ENCODE measurements around the gene TRAF5. TPM values are rescaled to one million over a fixed set of nuclear protein-coding genes. Genes with fewer than 3 reads are reported as not detected.
A peak's percentile ranks its signal among the peaks of the same experiment; 100 is the strongest.
"Not testable (repeated sequence)": the region's sequence is repeated elsewhere in the genome, so short reads cannot be mapped to it uniquely, and the experiment has no call there.

TRAF5 gene
- total RNA-seq, 2 donors from 2014 or later: 27.8 to 46.7 TPM

GRCh38 chr1:211382714-211383480, 56.3 kb downstream of the TRAF5 start:
- H3K27me3 Mint-ChIP-seq: no peaks in the 10 kb centered on the region
- H3K4me1 Mint-ChIP-seq (ENCODE audit: low read depth in 2 of 2): peaks cover 46 to 53% of the 10 kb centered on the region in 2 donors
- peak overlapping the region; percentile 85 for H3K4me3 Mint-ChIP-seq
- ATAC-seq (peak; percentile 94 to 97), DNase-seq (ENCODE audit: low spot score) (peak; percentile 98)
- no peaks in the 10 kb centered on the region for H3K9me3 Mint-ChIP-seq
- H3K27ac Mint-ChIP-seq: peak overlapping the region; percentile 97
- peaks cover 6% of the 10 kb centered on the region for H3K36me3 Mint-ChIP-seq

- H3K4me1 Mint-ChIP-seq (ENCODE audit: low read depth in 2 of 2): peaks cover 36 to 40% of the 10 kb centered on the region in 2 donors
- DNase-seq (ENCODE audit: low spot score): no peak
- H3K27ac Mint-ChIP-seq: no peak overlapping the region
- H3K27me3 Mint-ChIP-seq: no peaks in the 10 kb centered on the region
- H3K4me3 Mint-ChIP-seq: no peak overlapping the region
- ATAC-seq: no peak
- no peaks in the 10 kb centered on the region for H3K9me3 Mint-ChIP-seq
- peaks cover 6% of the 10 kb centered on the region for H3K36me3 Mint-ChIP-seq
Measured at GRCh38 chr1:211384524-211384923, 57.9 kb downstream of the TRAF5 start.

- H3K4me3 Mint-ChIP-seq: no peak overlapping the region
- no peaks in the 10 kb centered on the region for H3K9me3 Mint-ChIP-seq
- peak overlapping the region in 1 of 2 donors; percentile 55 for H3K27ac Mint-ChIP-seq
- peaks cover 6% of the 10 kb centered on the region for H3K36me3 Mint-ChIP-seq
- no peaks in the 10 kb centered on the region for H3K27me3 Mint-ChIP-seq
- no peak for DNase-seq (ENCODE audit: low spot score)
- peaks cover 19 to 21% of the 10 kb centered on the region in 2 donors for H3K4me1 Mint-ChIP-seq (ENCODE audit: low read depth in 2 of 2)
- no peak for ATAC-seq
Measured at GRCh38 chr1:211386921-211387320, 60.3 kb downstream of the TRAF5 start.

GRCh38 chr1:211390829-211391228, 64.2 kb downstream of the TRAF5 start:
- not testable (repeated sequence) for H3K36me3 Mint-ChIP-seq; DNase-seq (ENCODE audit: low spot score); ATAC-seq; H3K4me3 Mint-ChIP-seq; H3K9me3 Mint-ChIP-seq; H3K27me3 Mint-ChIP-seq; H3K27ac Mint-ChIP-seq; H3K4me1 Mint-ChIP-seq (ENCODE audit: low read depth in 2 of 2)

- ATAC-seq: no peak
- H3K4me1 Mint-ChIP-seq (ENCODE audit: low read depth in 2 of 2): no peaks in the 10 kb centered on the region
- no peaks in the 10 kb centered on the region for H3K36me3 Mint-ChIP-seq
Measured at GRCh38 chr1:211393203-211393602, 66.6 kb downstream of the TRAF5 start.

GRCh38 chr1:211398266-211398930, 71.8 kb downstream of the TRAF5 start:
- H3K36me3 Mint-ChIP-seq: peaks cover 26% of the 10 kb centered on the region
- not testable (repeated sequence) for H3K4me3 Mint-ChIP-seq; H3K27ac Mint-ChIP-seq; ATAC-seq; H3K4me1 Mint-ChIP-seq (ENCODE audit: low read depth in 2 of 2); H3K27me3 Mint-ChIP-seq; DNase-seq (ENCODE audit: low spot score); H3K9me3 Mint-ChIP-seq

More at GRCh38 chr1:211393203-211393602, 66.6 kb downstream of the TRAF5 start:
- no peak overlapping the region for H3K4me3 Mint-ChIP-seq
- no peaks in the 10 kb centered on the region for H3K9me3 Mint-ChIP-seq
- no peak overlapping the region for H3K27ac Mint-ChIP-seq
- no peak for DNase-seq (ENCODE audit: low spot score)
- no peaks in the 10 kb centered on the region for H3K27me3 Mint-ChIP-seq

GRCh38 chr1:211399851-211400393, 73.3 kb downstream of the TRAF5 start:
- H3K9me3 Mint-ChIP-seq; H3K27me3 Mint-ChIP-seq; DNase-seq (ENCODE audit: low spot score); H3K4me3 Mint-ChIP-seq; H3K4me1 Mint-ChIP-seq (ENCODE audit: low read depth in 2 of 2); ATAC-seq; H3K27ac Mint-ChIP-seq: not testable (repeated sequence)
- H3K36me3 Mint-ChIP-seq: peaks cover 28% of the 10 kb centered on the region

- not testable (repeated sequence) for ATAC-seq; H3K27ac Mint-ChIP-seq; H3K27me3 Mint-ChIP-seq; DNase-seq (ENCODE audit: low spot score); H3K9me3 Mint-ChIP-seq; H3K4me1 Mint-ChIP-seq (ENCODE audit: low read depth in 2 of 2); H3K4me3 Mint-ChIP-seq
- H3K36me3 Mint-ChIP-seq: peaks cover 41% of the 10 kb centered on the region
Measured at GRCh38 chr1:211401751-211402150, 75.1 kb downstream of the TRAF5 start.

GRCh38 chr1:211406086-211406485, 79.5 kb downstream of the TRAF5 start:
- H3K27me3 Mint-ChIP-seq; H3K4me3 Mint-ChIP-seq; H3K27ac Mint-ChIP-seq; ATAC-seq; H3K4me1 Mint-ChIP-seq (ENCODE audit: low read depth in 2 of 2); H3K9me3 Mint-ChIP-seq; DNase-seq (ENCODE audit: low spot score): not testable (repeated sequence)
- peaks cover 43% of the 10 kb centered on the region for H3K36me3 Mint-ChIP-seq

- not testable (repeated sequence) for H3K27me3 Mint-ChIP-seq; DNase-seq (ENCODE audit: low spot score); H3K9me3 Mint-ChIP-seq; H3K27ac Mint-ChIP-seq; H3K4me1 Mint-ChIP-seq (ENCODE audit: low read depth in 2 of 2); H3K4me3 Mint-ChIP-seq; ATAC-seq
- H3K36me3 Mint-ChIP-seq: peaks cover 33% of the 10 kb centered on the region
Measured at GRCh38 chr1:211407749-211408148, 81.1 kb downstream of the TRAF5 start.

- DNase-seq (ENCODE audit: low spot score): no peak
- H3K36me3 Mint-ChIP-seq: peaks cover 19% of the 10 kb centered on the region
- H3K9me3 Mint-ChIP-seq: peaks cover 5% of the 10 kb centered on the region
- H3K4me1 Mint-ChIP-seq (ENCODE audit: low read depth in 2 of 2): peaks cover 10 to 17% of the 10 kb centered on the region in 2 donors
- H3K4me3 Mint-ChIP-seq: no peak overlapping the region
- no peaks in the 10 kb centered on the region for H3K27me3 Mint-ChIP-seq
- H3K27ac Mint-ChIP-seq: no peak overlapping the region
- ATAC-seq: no peak
Measured at GRCh38 chr1:211411639-211412038, 85.0 kb downstream of the TRAF5 start.

GRCh38 chr1:211415700-211416099, 89.1 kb downstream of the TRAF5 start:
- no peaks in the 10 kb centered on the region for H3K27me3 Mint-ChIP-seq
- peak overlapping the region; percentile 89 for H3K4me3 Mint-ChIP-seq
- DNase-seq (ENCODE audit: low spot score) (no peak), ATAC-seq (no peak)
- H3K36me3 Mint-ChIP-seq: peaks cover 12% of the 10 kb centered on the region
- H3K4me1 Mint-ChIP-seq (ENCODE audit: low read depth in 2 of 2): peaks cover 19 to 21% of the 10 kb centered on the region in 2 donors
- H3K27ac Mint-ChIP-seq: peak overlapping the region; percentile 84 to 95
- no peaks in the 10 kb centered on the region for H3K9me3 Mint-ChIP-seq

- not testable (repeated sequence) for H3K27me3 Mint-ChIP-seq, H3K9me3 Mint-ChIP-seq
- Mint-ChIP-seq H3K4me3 (peak overlapping the region; percentile 89), H3K4me1 (ENCODE audit: low read depth in 2 of 2) (peaks cover 19 to 21% of the 10 kb centered on the region in 2 donors), H3K27ac (peak overlapping the region; percentile 84 to 95), H3K36me3 (peaks cover 12% of the 10 kb centered on the region)
- DNase-seq (ENCODE audit: low spot score) (peak; percentile 65), ATAC-seq (peak; percentile 81 to 86)
Measured at GRCh38 chr1:211416246-211416627, 89.6 kb downstream of the TRAF5 start.
